GM23338 (cell line): ENCODE measurements around the gene OGT. TPM values are rescaled to one million over a fixed set of nuclear protein-coding genes. Genes with fewer than 3 reads are reported as not detected.

Experiments
- ATAC-seq: fragments of 200-7000 bp; cut with Tn5 transposase; 3 replicates; pipeline ENCODE4 v1.9.1; 2020
- DNase-seq: peaks from one replicate; pipeline ENCODE4 v3.0.0-alpha.2; 2015; ENCODE audit warnings: low spot score
- H2AFZ ChIP-seq: fragments of 200-600 bp; sonication (generic); 2 replicates; pipeline ENCODE4 v1.8.0; 2016; ENCODE audit warnings: antibody characterized with exemption, mild to moderate bottlenecking, moderate library complexity
- H3F3A ChIP-seq: fragments of 200-600 bp; sonication (generic); replicated peaks from 2 replicates; pipeline ENCODE4 v1.8.0; 2017; ENCODE audit warnings: antibody characterized with exemption, mixed run types, low read depth
- H3K27ac ChIP-seq: fragments of 200-600 bp; sonication (generic); 2 replicates; pipeline ENCODE4 v1.6.1; 2016; ENCODE audit warnings: low read depth
- H3K27me3 ChIP-seq: fragments of 200-600 bp; sonication (generic); 2 replicates; pipeline ENCODE4 v1.8.0; 2016; ENCODE audit warnings: mild to moderate bottlenecking, mixed run types, moderate library complexity; ENCODE audit not compliant: insufficient read depth
- H3K36me3 ChIP-seq: fragments of 200-600 bp; sonication (generic); 2 replicates; pipeline ENCODE4 v1.8.0; 2016; ENCODE audit warnings: mild to moderate bottlenecking; ENCODE audit not compliant: insufficient read depth
- H3K4me1 ChIP-seq: fragments of 200-600 bp; sonication (generic); 2 replicates; pipeline ENCODE4 v1.8.0; 2016; ENCODE audit warnings: mild to moderate bottlenecking, moderate library complexity; ENCODE audit not compliant: insufficient read depth
- H3K4me2 ChIP-seq: fragments of 200-600 bp; sonication (generic); 2 replicates; pipeline ENCODE4 v1.7.1; 2017; ENCODE audit warnings: mixed run types
- H3K4me3 ChIP-seq: fragments of 200-600 bp; sonication (generic); 2 replicates; pipeline ENCODE4 v1.6.1; 2016; ENCODE audit warnings: mixed run types
- H3K79me2 ChIP-seq: fragments of 200-600 bp; sonication (generic); replicated peaks from 2 replicates; pipeline ENCODE4 v1.8.0; 2017; ENCODE audit warnings: mild to moderate bottlenecking; ENCODE audit not compliant: insufficient read depth
- H3K9me2 ChIP-seq: fragments of 200-600 bp; sonication (generic); 2 replicates; pipeline ENCODE4 v1.8.0; 2017; ENCODE audit not compliant: insufficient read depth
- H4K20me1 ChIP-seq: fragments of 200-600 bp; sonication (generic); replicated peaks from 2 replicates; pipeline ENCODE4 v1.8.0; 2017; ENCODE audit warnings: mild to moderate bottlenecking; ENCODE audit not compliant: insufficient read depth
- H3K27ac Mint-ChIP-seq: 2 replicates; pipeline ENCODE4 v1.8.0; 2020; ENCODE audit warnings: inconsistent platforms, mild to moderate bottlenecking, moderate library complexity, mixed read lengths
- H3K27me3 Mint-ChIP-seq: 3 replicates; pipeline ENCODE4 v1.8.0; 2022; ENCODE audit warnings: low read depth, mild to moderate bottlenecking, moderate library complexity, mixed read lengths, inconsistent platforms; ENCODE audit not compliant: insufficient read depth, poor library complexity
- H3K36me3 Mint-ChIP-seq: 3 replicates; pipeline ENCODE4 v1.8.0; 2021; ENCODE audit warnings: low read depth, mild to moderate bottlenecking, inconsistent platforms, moderate library complexity, mixed read lengths
- H3K4me1 Mint-ChIP-seq: 3 replicates; pipeline ENCODE4 v1.8.0; 2020; ENCODE audit warnings: mild to moderate bottlenecking, inconsistent platforms, mixed read lengths
- H3K4me3 Mint-ChIP-seq: 3 replicates; pipeline ENCODE4 v1.8.0; 2021; ENCODE audit warnings: moderate library complexity, mild to moderate bottlenecking, inconsistent platforms, mixed read lengths
- H3K9me3 Mint-ChIP-seq: 3 replicates; pipeline ENCODE4 v1.8.0; 2020; ENCODE audit warnings: moderate library complexity, mild to moderate bottlenecking, inconsistent platforms, mixed read lengths
- CREB1 ChIP-seq: fragments of 250-450 bp; sonication (Bioruptor Pico); IDR thresholded peaks from 2 replicates; pipeline ENCODE4 v1.5.0; 2020; ENCODE audit warnings: low read depth, mild to moderate bottlenecking, moderate library complexity
- EZH2 ChIP-seq: fragments of 200-600 bp; sonication (generic); IDR thresholded peaks from one replicate; pipeline ENCODE4 v1.8.0; 2017; ENCODE audit warnings: antibody characterized with exemption, mild to moderate bottlenecking, low read depth; ENCODE audit not compliant: unreplicated experiment
- EZH2phosphoT487 ChIP-seq: fragments of 200-600 bp; sonication (generic); IDR thresholded peaks from one replicate; pipeline ENCODE4 v1.8.1; 2018; ENCODE audit warnings: antibody characterized with exemption; ENCODE audit not compliant: unreplicated experiment
- JUNB ChIP-seq: IDR thresholded peaks from one replicate; pipeline ENCODE4 v1.6.1; 2016; ENCODE audit warnings: antibody characterized with exemption; ENCODE audit not compliant: unreplicated experiment
- NANOG ChIP-seq: IDR thresholded peaks from 2 replicates; pipeline ENCODE4 v1.6.1; 2016; ENCODE audit warnings: antibody characterized with exemption, borderline replicate concordance
- POLR2AphosphoS5 ChIP-seq: IDR thresholded peaks from 2 replicates; pipeline ENCODE4 v1.6.1; 2016; ENCODE audit warnings: antibody characterized with exemption, low read depth
- STAT1 ChIP-seq: IDR thresholded peaks from one replicate; pipeline ENCODE4 v1.6.1; 2016; ENCODE audit warnings: antibody characterized with exemption; ENCODE audit not compliant: unreplicated experiment
- ZNF114 ChIP-seq: fragments of 250-450 bp; sonication (Bioruptor Pico); IDR thresholded peaks from 2 replicates; pipeline ENCODE4 v1.5.0; 2020; ENCODE audit warnings: mild to moderate bottlenecking, moderate library complexity
- ZNF331 ChIP-seq: fragments of 250-450 bp; sonication (Bioruptor Pico); IDR thresholded peaks from 2 replicates; pipeline ENCODE4 v1.5.0; 2020; ENCODE audit warnings: low read depth, mild to moderate bottlenecking, moderate library complexity
- polyA plus RNA-seq: library from polyadenylated mRNA; unstranded; fragments of >200 nt; fragmentation: Nextera tagmentation; extraction: Ambion mirVana; gene quantifications from 2 replicates; pipeline ENCODE4 v1.2.1, GENCODE V29; 2016
- total RNA-seq: library from RNA; depleted of rRNA; stranded (reverse); fragments of >200 nt; shearing (Covaris generic); gene quantifications from 2 replicates; pipeline ENCODE4 v1.2.3, GENCODE V29; 2014
- TF ChIP-seq, protein P1 (sequence below): IDR thresholded peaks from one replicate; pipeline ENCODE4 v1.6.1; 2018; ENCODE audit warnings: antibody characterized with exemption; ENCODE audit not compliant: unreplicated experiment
- TF ChIP-seq, protein P2 (sequence below): fragments of 250-450 bp; sonication (Bioruptor Pico); IDR thresholded peaks from 2 replicates; pipeline ENCODE4 v1.5.0; 2020; ENCODE audit warnings: mild to moderate bottlenecking, moderate library complexity
- TF ChIP-seq, protein P3 (sequence below), 2 experiments: fragments of 200-600 bp in 1 of 2; sonication (generic) in 1 of 2; conservative IDR thresholded peaks; 2 replicates each; pipeline versions ENCODE4 v1.5.1 to v1.6.1; 2016 to 2017; ENCODE audit warnings: antibody characterized with exemption in 2 of 2, low read depth in 2 of 2, mild to moderate bottlenecking in 2 of 2, moderate library complexity in 1 of 2
- TF ChIP-seq, protein P4 (sequence below): IDR thresholded peaks from 2 replicates; pipeline ENCODE4 v1.6.1; 2016; ENCODE audit warnings: antibody characterized with exemption

OGT gene
- total and polyA plus RNA-seq, 2 experiments from 2014 or later = 43.3 to 163 TPM

DNA sequence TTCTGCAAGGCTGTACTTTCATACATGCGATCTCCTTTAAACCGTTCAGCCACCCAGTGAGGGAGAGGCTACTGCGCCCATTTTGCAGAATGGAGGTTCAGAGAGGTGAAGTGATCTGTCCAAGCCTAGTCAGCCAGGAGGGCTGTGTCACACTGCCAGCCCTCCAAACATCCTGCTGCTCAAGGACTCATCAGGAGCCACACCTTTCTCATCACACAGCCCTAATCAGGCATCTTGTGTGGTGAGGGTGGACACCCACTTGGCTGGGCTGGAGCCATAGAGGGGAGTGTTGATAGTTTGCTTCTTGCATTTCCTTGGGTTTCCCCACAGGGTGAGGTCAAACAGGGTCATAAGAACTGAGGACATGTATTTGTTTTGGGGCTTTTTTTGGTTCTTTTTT, 90.8 kb downstream of the OGT start:
- Histone ChIP-seq H3K4me1 (no peaks in the 10 kb centered on the region), H3F3A (no peaks in the 10 kb centered on the region), H3K4me3 (no peak overlapping the region), H2AFZ (no peak overlapping the region), H3K4me2 (no peak overlapping the region), H3K79me2 (no peaks in the 10 kb centered on the region), H3K9me2 (no peaks in the 10 kb centered on the region), H3K27me3 (no peaks in the 10 kb centered on the region), H3K27ac (no peak overlapping the region), H4K20me1 (no peaks in the 10 kb centered on the region), H3K36me3 (no peaks in the 10 kb centered on the region)
- Mint-ChIP-seq H3K36me3 (no peaks in the 10 kb centered on the region; the same call in 1 of the 3 replicates), H3K27ac (no peak overlapping the region), H3K9me3 (no peaks in the 10 kb centered on the region; the same call in 2 of the 3 replicates), H3K4me1 (peaks cover 3% of the 10 kb centered on the region; the same call in 1 of the 3 replicates), H3K4me3 (no peak overlapping the region), H3K27me3 (no peaks in the 10 kb centered on the region)
- ATAC-seq (no peak), DNase-seq (no peak)
- TF ChIP-seq, protein P1, sequence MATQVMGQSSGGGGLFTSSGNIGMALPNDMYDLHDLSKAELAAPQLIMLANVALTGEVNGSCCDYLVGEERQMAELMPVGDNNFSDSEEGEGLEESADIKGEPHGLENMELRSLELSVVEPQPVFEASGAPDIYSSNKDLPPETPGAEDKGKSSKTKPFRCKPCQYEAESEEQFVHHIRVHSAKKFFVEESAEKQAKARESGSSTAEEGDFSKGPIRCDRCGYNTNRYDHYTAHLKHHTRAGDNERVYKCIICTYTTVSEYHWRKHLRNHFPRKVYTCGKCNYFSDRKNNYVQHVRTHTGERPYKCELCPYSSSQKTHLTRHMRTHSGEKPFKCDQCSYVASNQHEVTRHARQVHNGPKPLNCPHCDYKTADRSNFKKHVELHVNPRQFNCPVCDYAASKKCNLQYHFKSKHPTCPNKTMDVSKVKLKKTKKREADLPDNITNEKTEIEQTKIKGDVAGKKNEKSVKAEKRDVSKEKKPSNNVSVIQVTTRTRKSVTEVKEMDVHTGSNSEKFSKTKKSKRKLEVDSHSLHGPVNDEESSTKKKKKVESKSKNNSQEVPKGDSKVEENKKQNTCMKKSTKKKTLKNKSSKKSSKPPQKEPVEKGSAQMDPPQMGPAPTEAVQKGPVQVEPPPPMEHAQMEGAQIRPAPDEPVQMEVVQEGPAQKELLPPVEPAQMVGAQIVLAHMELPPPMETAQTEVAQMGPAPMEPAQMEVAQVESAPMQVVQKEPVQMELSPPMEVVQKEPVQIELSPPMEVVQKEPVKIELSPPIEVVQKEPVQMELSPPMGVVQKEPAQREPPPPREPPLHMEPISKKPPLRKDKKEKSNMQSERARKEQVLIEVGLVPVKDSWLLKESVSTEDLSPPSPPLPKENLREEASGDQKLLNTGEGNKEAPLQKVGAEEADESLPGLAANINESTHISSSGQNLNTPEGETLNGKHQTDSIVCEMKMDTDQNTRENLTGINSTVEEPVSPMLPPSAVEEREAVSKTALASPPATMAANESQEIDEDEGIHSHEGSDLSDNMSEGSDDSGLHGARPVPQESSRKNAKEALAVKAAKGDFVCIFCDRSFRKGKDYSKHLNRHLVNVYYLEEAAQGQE = no peak
- no peak for TF ChIP-seq JUNB
- TF ChIP-seq EZH2 = no peak
- no peak for TF ChIP-seq NANOG
- TF ChIP-seq, protein P2, sequence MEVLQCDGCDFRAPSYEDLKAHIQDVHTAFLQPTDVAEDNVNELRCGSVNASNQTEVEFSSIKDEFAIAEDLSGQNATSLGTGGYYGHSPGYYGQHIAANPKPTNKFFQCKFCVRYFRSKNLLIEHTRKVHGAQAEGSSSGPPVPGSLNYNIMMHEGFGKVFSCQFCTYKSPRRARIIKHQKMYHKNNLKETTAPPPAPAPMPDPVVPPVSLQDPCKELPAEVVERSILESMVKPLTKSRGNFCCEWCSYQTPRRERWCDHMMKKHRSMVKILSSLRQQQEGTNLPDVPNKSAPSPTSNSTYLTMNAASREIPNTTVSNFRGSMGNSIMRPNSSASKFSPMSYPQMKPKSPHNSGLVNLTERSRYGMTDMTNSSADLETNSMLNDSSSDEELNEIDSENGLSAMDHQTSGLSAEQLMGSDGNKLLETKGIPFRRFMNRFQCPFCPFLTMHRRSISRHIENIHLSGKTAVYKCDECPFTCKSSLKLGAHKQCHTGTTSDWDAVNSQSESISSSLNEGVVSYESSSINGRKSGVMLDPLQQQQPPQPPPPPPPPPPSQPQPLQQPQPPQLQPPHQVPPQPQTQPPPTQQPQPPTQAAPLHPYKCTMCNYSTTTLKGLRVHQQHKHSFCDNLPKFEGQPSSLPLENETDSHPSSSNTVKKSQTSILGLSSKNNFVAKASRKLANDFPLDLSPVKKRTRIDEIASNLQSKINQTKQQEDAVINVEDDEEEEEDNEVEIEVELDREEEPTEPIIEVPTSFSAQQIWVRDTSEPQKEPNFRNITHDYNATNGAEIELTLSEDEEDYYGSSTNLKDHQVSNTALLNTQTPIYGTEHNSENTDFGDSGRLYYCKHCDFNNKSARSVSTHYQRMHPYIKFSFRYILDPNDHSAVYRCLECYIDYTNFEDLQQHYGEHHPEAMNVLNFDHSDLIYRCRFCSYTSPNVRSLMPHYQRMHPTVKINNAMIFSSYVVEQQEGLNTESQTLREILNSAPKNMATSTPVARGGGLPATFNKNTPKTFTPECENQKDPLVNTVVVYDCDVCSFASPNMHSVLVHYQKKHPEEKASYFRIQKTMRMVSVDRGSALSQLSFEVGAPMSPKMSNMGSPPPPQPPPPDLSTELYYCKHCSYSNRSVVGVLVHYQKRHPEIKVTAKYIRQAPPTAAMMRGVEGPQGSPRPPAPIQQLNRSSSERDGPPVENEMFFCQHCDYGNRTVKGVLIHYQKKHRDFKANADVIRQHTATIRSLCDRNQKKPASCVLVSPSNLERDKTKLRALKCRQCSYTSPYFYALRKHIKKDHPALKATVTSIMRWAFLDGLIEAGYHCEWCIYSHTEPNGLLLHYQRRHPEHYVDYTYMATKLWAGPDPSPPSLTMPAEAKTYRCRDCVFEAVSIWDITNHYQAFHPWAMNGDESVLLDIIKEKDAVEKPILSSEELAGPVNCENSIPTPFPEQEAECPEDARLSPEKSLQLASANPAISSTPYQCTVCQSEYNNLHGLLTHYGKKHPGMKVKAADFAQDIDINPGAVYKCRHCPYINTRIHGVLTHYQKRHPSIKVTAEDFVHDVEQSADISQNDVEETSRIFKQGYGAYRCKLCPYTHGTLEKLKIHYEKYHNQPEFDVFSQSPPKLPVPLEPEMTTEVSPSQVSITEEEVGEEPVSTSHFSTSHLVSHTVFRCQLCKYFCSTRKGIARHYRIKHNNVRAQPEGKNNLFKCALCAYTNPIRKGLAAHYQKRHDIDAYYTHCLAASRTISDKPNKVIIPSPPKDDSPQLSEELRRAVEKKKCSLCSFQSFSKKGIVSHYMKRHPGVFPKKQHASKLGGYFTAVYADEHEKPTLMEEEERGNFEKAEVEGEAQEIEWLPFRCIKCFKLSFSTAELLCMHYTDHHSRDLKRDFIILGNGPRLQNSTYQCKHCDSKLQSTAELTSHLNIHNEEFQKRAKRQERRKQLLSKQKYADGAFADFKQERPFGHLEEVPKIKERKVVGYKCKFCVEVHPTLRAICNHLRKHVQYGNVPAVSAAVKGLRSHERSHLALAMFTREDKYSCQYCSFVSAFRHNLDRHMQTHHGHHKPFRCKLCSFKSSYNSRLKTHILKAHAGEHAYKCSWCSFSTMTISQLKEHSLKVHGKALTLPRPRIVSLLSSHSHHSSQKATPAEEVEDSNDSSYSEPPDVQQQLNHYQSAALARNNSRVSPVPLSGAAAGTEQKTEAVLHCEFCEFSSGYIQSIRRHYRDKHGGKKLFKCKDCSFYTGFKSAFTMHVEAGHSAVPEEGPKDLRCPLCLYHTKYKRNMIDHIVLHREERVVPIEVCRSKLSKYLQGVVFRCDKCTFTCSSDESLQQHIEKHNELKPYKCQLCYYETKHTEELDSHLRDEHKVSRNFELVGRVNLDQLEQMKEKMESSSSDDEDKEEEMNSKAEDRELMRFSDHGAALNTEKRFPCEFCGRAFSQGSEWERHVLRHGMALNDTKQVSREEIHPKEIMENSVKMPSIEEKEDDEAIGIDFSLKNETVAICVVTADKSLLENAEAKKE (CRISPR knock-in tag) = no peak
- TF ChIP-seq, protein P3, sequence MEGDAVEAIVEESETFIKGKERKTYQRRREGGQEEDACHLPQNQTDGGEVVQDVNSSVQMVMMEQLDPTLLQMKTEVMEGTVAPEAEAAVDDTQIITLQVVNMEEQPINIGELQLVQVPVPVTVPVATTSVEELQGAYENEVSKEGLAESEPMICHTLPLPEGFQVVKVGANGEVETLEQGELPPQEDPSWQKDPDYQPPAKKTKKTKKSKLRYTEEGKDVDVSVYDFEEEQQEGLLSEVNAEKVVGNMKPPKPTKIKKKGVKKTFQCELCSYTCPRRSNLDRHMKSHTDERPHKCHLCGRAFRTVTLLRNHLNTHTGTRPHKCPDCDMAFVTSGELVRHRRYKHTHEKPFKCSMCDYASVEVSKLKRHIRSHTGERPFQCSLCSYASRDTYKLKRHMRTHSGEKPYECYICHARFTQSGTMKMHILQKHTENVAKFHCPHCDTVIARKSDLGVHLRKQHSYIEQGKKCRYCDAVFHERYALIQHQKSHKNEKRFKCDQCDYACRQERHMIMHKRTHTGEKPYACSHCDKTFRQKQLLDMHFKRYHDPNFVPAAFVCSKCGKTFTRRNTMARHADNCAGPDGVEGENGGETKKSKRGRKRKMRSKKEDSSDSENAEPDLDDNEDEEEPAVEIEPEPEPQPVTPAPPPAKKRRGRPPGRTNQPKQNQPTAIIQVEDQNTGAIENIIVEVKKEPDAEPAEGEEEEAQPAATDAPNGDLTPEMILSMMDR (conservative IDR thresholded peaks at IDR 0.05; ENCODE audit: low read depth in 2 of 2) = no peak
- TF ChIP-seq ZNF114 (CRISPR knock-in tag) = no peak
- TF ChIP-seq EZH2phosphoT487 = no peak
- TF ChIP-seq ZNF331 (CRISPR knock-in tag) = no peak
- TF ChIP-seq CREB1 (CRISPR knock-in tag) = no peak
- no peak for TF ChIP-seq STAT1
- no peak for TF ChIP-seq POLR2AphosphoS5
- TF ChIP-seq, protein P4, sequence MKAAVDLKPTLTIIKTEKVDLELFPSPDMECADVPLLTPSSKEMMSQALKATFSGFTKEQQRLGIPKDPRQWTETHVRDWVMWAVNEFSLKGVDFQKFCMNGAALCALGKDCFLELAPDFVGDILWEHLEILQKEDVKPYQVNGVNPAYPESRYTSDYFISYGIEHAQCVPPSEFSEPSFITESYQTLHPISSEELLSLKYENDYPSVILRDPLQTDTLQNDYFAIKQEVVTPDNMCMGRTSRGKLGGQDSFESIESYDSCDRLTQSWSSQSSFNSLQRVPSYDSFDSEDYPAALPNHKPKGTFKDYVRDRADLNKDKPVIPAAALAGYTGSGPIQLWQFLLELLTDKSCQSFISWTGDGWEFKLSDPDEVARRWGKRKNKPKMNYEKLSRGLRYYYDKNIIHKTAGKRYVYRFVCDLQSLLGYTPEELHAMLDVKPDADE = no peak
